T-helper 17 cell (primary cell): ENCODE data around the gene NHLRC4. TPM values are rescaled to one million over a fixed set of nuclear protein-coding genes. Genes with fewer than 3 reads are reported as not detected.

Source experiments
- ATAC-seq: fragments of 150-1000 bp; cut with Tn5 transposase; 2 replicates; pipeline ENCODE4 v1.10.0; 2021; ENCODE audit warnings: mild to moderate bottlenecking, moderate library complexity
- DNase-seq, 3 donors: peaks; one replicate each; pipeline versions ENCODE4 v3.0.0 to v3.0.0-alpha.2; 2020 to 2021
- H3K9me3 ChIP-seq: one replicate; pipeline ENCODE4 v1.7.0; 2013; ENCODE audit warnings: low read length, mild to moderate bottlenecking; ENCODE audit not compliant: control insufficient read depth, poor library complexity, severe bottlenecking
- H3K27ac Mint-ChIP-seq: one replicate; pipeline ENCODE4 v1.8.0; 2022; ENCODE audit warnings: mild to moderate bottlenecking, moderate library complexity, mixed read lengths
- H3K27me3 Mint-ChIP-seq: one replicate; pipeline ENCODE4 v1.8.0; 2022; ENCODE audit warnings: mixed read lengths
- H3K36me3 Mint-ChIP-seq: one replicate; pipeline ENCODE4 v1.8.0; 2022; ENCODE audit warnings: low read depth, mixed read lengths
- H3K4me1 Mint-ChIP-seq: one replicate; pipeline ENCODE4 v1.8.0; 2022; ENCODE audit warnings: mild to moderate bottlenecking, mixed read lengths
- H3K4me3 Mint-ChIP-seq: one replicate; pipeline ENCODE4 v1.8.0; 2022; ENCODE audit warnings: mild to moderate bottlenecking, moderate library complexity, mixed read lengths
- total RNA-seq, 4 donors: library from RNA in 2 of 4; stranded (reverse) in 2 of 4; gene quantifications; one replicate each; pipeline ENCODE4 v1.2.3 and lab custom pipeline; 2022 to 2026

The NHLRC4 gene
- total RNA-seq, 2 donors from 2014 or later, result 0.86 to 1.4 TPM

DNA sequence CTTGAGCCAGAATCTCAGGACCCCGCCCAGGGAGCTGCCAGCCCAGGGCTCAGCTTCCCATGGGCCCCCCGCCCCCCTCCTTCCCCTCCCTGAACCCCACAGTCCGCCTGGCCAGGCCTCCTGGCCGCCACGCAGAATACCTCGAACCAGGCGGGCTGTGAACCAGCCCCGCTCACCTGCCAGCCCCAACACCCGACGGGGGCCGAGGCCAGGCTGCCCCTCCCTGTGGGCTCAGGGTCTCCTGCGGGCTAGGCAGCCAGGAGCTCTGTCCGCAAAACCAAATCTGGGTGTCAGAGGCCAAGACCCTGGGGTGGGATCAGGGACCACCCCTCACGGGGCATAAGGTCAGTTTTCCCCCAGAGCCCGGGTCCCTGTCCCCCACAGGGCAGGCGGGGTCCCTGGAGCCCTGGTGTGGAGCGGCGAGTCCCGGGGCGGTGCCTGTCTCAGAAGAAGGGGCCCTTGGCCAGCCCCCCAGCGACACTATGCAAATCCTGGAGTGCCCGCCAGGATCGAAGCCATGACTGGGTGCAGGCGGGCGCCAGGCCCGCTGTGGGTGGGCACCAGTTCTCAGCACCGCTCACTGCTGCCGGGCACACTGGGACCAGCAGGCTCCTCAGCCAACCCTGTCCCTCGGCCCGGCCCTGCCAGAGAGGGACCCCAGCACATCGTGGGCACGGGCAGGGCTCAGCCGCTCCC is 13.1 kb upstream of the NHLRC4 start:
- H3K4me3 Mint-ChIP-seq, result no peak overlapping the region
- DNase-seq (no peak), ATAC-seq (no peak)
- H3K36me3 Mint-ChIP-seq, result no peaks in the 10 kb centered on the region
- peaks cover 2% of the 10 kb centered on the region for H3K4me1 Mint-ChIP-seq
- H3K9me3 ChIP-seq, result no peaks in the 10 kb centered on the region
- H3K27me3 Mint-ChIP-seq, result no peaks in the 10 kb centered on the region
- H3K27ac Mint-ChIP-seq, result no peak overlapping the region

DNA sequence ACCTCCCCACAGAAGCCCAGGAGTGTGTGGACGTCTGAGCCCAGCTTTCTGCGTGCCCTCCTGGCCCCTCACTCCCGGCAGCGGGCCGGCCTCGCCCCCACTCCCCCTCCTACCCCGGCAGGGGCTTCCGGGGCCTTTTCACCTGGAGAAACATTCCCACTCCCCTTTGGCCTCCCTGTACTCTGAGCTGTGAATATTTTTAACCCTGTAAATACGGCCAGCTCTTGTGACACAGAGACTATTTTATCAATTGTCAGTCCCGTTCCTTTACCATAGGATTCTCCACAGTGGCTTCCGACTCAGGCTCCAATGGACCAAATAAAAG is 12.5 kb upstream of the NHLRC4 start:
- no peak overlapping the region for H3K27ac Mint-ChIP-seq

DNA sequence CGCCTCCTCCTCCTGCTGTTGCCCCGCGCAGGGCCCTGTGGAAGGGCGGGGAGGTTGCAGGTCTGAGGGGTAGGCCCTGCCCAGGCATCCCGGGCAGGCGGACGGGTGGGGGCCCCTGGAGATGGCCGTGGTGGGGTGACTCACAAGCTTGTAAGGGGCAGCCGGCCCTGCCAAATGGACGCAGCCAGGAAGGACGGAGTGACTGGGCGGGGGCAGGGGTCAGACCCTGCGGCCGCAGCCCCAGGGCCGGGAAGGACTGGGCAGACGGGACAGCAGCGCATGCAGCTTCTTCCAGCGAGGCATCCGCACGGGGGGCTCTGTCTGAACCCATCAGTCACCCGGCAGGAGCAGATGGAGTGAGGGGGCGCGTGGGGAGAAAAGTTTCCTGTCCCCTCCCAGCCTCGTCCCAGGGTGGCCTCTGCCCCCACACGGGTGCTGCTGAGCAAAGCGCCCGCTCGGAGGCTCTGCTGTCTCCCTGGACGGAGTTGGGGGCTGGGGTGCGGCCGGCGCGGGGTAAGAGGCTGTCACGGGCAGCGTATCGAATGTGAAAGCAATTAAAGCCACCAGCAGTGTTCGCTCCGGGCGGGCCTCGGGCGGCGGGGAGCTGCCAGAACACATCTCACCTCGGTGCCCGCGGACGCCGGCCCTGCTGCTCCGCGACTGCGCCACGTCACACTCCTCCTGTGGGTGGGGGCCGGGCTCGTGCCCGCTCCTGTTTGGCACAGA is 12.0 kb upstream of the NHLRC4 start:
- Mint-ChIP-seq H3K4me1 (no peaks in the 10 kb centered on the region), H3K36me3 (no peaks in the 10 kb centered on the region), H3K27me3 (no peaks in the 10 kb centered on the region), H3K4me3 (no peak overlapping the region), H3K27ac (no peak overlapping the region)
- no peaks in the 10 kb centered on the region for H3K9me3 ChIP-seq
- ATAC-seq (no peak), DNase-seq (no peak)

More for the DNA sequence above, 12.5 kb upstream of the NHLRC4 start:
- H3K9me3 ChIP-seq, result no peaks in the 10 kb centered on the region
- no peaks in the 10 kb centered on the region for H3K36me3 Mint-ChIP-seq
- no peaks in the 10 kb centered on the region for H3K27me3 Mint-ChIP-seq
- ATAC-seq, result no peak
- H3K4me1 Mint-ChIP-seq, result no peaks in the 10 kb centered on the region
- no peak for DNase-seq
- H3K4me3 Mint-ChIP-seq, result no peak overlapping the region

DNA sequence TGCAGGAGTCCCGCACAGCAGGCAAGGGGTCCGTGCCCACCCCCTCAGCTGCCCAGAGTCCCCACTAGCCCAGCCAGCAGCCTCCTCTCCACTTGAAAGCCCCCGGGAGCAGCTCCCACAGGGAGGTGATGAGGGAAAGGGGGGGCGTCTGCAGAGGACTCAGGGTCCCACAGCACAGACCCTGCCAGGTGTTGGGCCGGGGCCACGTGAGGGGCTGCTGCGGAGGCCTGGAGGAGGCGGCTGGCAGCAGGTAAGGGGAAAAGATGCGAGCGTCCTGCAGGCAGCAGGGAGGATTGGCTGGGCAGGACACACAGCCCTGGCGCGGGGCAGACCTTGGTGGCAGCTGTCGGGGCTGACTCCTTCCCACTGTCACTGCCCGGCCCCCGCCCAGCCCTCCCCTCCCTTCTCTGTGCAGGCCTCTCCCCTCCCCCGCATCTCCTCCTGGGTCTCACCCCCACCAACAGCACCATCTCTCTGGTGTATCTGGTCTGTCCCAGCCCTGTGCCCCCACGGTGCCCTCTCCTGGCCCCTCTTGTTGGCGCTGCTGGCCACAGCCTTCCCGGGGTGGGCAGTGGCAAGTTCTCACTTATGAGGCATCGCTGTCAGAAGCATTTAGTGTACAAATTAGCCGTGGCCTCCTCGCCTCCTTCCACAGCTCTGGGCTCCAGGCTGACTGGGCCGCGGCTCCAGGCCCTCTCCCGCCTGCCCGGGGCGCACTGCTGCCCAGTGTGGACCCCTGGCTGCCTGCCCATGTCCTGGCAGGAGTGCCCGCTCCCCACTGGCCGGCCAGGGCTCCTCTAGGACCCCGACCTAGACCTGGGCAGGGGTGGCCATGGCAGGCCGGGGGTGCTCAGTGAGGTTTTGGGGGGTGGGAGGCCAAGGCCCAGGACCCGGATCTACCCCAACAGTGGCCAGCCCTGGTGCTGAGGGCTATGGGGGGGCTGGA is 11.0 kb upstream of the NHLRC4 start:
- Mint-ChIP-seq H3K36me3 (no peaks in the 10 kb centered on the region), H3K27ac (no peak overlapping the region), H3K4me1 (no peaks in the 10 kb centered on the region), H3K27me3 (no peaks in the 10 kb centered on the region), H3K4me3 (no peak overlapping the region)
- H3K9me3 ChIP-seq, result no peaks in the 10 kb centered on the region
- ATAC-seq (no peak), DNase-seq (no peak)

DNA sequence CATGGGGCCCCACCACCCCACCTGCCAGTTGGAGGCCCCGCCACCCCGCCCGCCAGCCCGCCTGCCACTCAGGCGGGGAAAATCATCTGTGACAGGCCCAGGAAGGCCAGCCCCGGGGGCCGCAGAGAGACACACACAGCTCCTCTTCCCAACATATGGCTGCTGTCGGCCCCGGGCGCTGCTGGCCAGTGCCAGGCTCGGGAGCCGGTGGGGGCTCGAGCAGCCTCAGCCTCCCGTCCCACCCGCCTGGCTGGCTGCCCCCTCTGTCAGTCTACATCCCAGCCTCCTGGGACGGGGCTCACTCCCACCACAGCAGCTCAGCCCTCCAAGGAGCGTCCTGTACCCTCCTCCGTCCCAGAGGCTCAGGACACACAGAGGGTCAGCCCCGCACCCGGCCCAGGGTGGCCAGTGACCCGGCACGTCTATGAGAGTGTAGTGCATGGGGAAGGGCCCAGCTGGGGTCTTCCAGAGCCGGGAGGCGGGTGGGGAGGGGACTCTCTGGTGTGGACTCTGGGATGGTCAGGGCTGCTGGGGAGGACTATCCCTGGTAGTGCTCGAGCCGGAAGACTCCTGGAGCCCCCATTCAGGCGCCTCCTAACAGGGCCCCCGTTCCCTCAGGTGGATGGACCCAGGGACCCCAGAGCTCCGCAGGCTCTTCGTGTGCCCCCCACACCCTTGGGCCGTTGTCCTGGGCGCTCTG is 10.2 kb upstream of the NHLRC4 start:
- Mint-ChIP-seq H3K27ac (no peak overlapping the region), H3K27me3 (no peaks in the 10 kb centered on the region), H3K4me3 (no peak overlapping the region), H3K36me3 (no peaks in the 10 kb centered on the region), H3K4me1 (no peaks in the 10 kb centered on the region)
- DNase-seq (no peak), ATAC-seq (no peak)
- H3K9me3 ChIP-seq, result no peaks in the 10 kb centered on the region

DNA sequence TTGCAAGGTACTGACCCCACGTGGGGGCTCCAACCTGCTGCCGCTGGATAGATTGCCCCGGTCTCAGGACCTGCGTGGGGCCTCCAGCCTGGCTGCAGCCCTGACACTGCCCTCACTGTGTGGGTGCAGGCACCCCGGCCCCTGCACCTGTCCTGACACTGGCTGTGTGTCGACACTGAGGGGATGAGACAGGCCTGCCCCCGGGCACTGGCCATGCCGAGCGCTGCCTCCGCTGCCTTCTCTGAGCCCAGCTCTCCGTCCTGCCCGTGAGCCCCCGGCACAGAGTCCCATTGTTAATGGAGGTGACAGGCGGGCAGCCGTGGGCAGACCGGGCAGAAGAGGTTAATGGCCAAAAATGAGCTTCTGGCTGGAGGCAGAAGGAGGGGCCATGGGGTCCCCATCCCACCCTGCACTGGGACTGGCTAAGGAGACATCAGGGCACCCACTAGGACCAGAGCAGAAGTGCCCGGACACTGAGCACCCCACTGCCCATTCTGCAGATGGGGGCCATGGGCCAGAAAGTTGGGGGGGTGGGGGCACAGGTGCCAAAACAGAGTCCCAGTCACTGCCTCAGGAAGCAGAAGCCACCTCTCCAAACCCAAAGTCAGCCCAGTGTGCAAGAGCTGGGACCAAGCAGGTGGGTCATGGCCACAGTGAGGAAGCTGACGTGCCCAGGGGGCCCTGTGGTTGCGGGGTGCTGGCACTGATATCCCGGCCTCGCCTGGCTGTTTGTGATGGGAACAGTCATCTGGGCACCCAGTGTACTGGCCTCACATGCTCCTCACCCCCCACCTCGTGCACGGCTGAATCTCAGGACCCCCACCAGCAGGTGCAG is 9.1 kb upstream of the NHLRC4 start:
- H3K4me1 Mint-ChIP-seq, result no peaks in the 10 kb centered on the region
- H3K27ac Mint-ChIP-seq, result no peak overlapping the region
- no peak for DNase-seq
- ATAC-seq, result no peak
- no peaks in the 10 kb centered on the region for H3K9me3 ChIP-seq
- H3K27me3 Mint-ChIP-seq, result no peaks in the 10 kb centered on the region
- no peak overlapping the region for H3K4me3 Mint-ChIP-seq
- H3K36me3 Mint-ChIP-seq, result no peaks in the 10 kb centered on the region

DNA sequence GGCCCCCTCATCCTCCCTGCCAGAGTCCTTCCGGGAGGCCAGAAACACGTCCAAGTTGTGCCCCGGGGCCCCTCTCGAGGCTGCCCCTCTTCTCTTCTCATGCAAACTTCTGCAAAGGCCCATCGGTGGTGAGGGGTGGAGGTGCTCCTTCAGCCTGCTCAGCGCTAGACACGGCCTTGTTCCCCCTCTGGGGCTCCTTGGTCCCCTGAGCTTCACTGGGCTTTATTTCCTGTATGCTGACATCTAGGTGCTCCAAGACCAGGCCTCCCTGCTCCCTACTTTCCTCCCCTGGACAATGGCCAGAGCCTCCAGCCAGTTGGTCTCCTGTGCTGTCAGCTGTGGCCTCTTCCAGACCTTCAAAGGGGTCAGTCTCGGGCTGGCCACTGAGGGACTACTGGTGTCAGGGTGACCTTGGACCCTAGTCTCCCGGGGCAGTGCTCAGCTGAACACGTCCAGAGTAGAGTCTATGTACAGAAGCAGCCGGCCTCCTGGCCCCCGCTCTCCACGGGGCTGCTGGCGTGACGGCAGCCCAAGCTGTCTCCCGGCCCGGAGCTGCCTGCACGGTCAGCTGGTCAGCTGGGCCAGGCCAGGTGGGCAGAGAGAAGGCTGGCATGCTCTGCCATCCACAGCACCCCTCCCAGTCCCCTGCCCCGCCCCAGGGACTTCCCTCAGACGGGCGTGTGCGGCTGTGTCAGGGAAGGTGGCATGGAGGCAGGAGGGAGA is 8.3 kb upstream of the NHLRC4 start:
- Mint-ChIP-seq H3K4me1 (no peaks in the 10 kb centered on the region), H3K27ac (no peak overlapping the region), H3K27me3 (no peaks in the 10 kb centered on the region), H3K4me3 (no peak overlapping the region), H3K36me3 (no peaks in the 10 kb centered on the region)
- DNase-seq, result no peak
- no peaks in the 10 kb centered on the region for H3K9me3 ChIP-seq
- ATAC-seq, result no peak

DNA sequence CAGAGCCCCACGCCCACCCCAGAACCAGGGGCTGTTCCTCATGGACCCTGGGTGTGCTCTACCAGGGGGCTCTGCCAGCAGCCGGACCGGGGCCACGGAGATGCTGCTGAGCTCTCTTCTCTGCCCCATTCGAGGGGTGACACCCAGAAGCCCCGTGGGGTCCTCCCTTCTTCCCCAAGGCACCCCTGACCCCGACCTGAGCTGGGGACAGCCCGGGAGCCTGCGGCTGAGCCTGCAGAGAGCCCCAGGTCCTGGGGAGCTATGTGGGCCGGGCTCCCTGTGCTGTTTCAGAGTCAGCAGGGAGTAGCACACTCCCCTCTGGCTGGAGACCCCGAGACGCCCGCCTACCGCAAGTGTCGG is 7.8 kb upstream of the NHLRC4 start:
- ATAC-seq (no peak), DNase-seq (no peak)
- no peaks in the 10 kb centered on the region for H3K36me3 Mint-ChIP-seq
- no peaks in the 10 kb centered on the region for H3K27me3 Mint-ChIP-seq
- H3K4me1 Mint-ChIP-seq, result no peaks in the 10 kb centered on the region
- no peak overlapping the region for H3K4me3 Mint-ChIP-seq
- H3K27ac Mint-ChIP-seq, result no peak overlapping the region
- H3K9me3 ChIP-seq, result no peaks in the 10 kb centered on the region

DNA sequence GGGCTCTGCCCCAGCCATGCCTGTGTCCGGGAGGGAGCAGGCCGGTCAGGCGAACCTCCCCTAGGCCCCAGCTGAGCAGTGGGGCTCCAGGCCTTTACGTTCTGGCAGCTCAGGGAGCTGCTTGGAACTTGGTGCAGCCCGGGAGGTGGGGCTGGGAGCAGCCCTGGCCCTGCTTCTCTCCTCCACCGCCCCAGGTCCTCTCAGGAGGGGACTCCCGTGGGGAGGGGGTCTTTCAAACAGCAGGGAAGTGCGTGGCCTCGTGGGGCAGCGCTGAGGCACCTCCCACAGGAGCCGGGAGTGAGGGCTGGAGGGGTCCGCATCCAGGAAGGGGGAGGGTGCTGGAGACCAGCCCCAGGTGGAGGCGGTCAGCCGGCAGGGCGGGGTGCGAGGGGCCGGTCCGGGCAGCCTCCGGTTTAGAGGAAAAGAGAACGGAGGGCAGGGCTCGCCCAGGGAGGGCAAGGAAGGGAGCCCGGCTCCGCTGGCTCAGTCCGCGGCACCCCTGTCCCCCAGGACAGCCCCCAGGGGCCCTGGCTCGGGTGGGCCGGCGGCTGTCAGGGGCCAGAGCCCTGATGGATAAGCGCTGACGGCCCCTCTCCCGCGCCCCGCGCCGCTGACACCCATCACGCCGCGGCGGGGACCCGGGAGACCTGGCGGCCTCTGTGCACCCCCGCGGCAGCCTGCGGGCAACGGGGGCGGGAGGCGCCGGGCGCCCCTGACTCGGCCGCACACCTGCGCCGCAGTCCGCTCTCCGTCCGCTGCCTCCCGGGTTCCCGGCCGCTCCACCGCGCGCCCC is 7.2 kb upstream of the NHLRC4 start:
- Mint-ChIP-seq H3K36me3 (no peaks in the 10 kb centered on the region), H3K27me3 (no peaks in the 10 kb centered on the region), H3K4me1 (no peaks in the 10 kb centered on the region), H3K27ac (no peak overlapping the region), H3K4me3 (peak overlapping the region; percentile 31)
- ATAC-seq (no peak), DNase-seq (no peak)
- H3K9me3 ChIP-seq, result no peaks in the 10 kb centered on the region

DNA sequence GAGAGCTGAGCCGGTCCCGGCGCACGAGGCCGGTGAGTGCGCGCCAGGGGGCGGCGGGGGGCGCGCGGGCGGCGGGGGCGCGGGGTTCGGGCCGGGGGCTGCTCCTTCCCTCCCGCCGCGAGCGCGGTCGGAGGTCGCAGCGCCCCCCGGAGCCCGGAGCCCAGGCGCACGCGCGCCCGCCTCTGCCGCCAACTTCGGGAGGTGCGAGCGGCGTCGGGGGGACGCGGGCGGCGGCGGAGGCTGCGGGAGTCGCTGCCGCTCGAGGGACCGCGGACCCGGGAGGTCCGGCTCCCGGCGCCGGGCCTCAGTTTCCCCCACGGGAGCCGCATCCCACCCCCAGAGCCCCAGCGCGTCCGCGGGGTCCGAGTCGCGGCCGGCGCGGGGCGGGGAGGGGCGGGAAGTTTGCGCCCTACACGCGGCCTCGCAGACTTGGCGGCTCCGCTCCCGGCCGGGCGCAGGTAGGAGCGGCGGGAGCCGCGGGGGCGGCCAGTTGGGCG is 6.6 kb upstream of the NHLRC4 start, which contains the start of gene PRR35:
PRR35 (plus strand) TSS at position 191 of the 497 bp plus-strand sequence. CDS start 2,901 bp downstream, outside the sequence.
- H3K4me1 Mint-ChIP-seq, result no peaks in the 10 kb centered on the region
- peak within 1 kb of the TSS; percentile 31 for H3K4me3 Mint-ChIP-seq
- H3K9me3 ChIP-seq, result no peaks in the 10 kb centered on the region
- no peaks in the 10 kb centered on the region for H3K27me3 Mint-ChIP-seq
- H3K36me3 Mint-ChIP-seq, result no peaks in the 10 kb centered on the region
- ATAC-seq (no peak), DNase-seq (no peak)
- no peak within 1 kb of the TSS for H3K27ac Mint-ChIP-seq

DNA sequence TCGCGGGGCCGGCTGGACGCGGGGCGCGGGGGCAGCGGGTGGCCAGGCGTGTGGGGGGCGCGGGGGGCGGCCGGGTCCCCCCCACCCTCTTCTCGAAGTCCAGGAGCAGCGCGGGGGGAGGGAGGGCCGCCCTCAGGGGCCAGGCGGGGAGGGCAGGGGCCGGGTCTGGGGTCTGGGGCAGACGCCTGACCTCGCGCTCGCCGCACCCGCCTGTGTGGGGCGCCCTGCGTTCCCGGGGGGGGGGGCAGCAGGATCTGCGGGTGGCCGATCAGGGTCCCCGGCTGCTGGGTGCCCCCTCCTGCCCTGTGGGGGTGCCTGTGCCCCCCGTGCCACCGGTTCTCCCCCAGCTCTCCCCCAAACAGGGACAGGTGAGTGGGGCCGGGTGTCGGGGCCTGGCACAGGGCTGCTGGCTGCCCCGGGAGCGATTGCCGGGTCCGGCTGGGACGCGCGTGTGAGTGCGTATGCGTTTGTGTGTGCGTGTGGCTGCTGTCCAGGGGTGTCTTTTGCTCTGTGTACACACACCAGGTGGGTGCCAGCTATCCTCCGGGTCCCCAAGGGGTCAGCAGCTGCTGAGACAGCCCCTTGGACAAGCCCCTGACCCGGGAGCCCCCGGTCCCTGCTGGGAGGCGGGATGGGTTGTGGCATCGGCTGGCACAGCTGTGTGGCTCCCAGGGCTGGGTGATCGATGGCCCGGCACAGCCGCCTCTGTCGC is 5.9 kb upstream of the NHLRC4 start:
- Mint-ChIP-seq H3K36me3 (no peaks in the 10 kb centered on the region), H3K4me3 (no peak overlapping the region), H3K27ac (no peak overlapping the region), H3K4me1 (no peaks in the 10 kb centered on the region), H3K27me3 (no peaks in the 10 kb centered on the region)
- ATAC-seq, result no peak
- no peak for DNase-seq
- H3K9me3 ChIP-seq, result no peaks in the 10 kb centered on the region
